Panc1 (cell line): ENCODE data around the gene PVALB. TPM values are rescaled to one million over a fixed set of nuclear protein-coding genes. Genes with fewer than 3 reads are reported as not detected.

Source experiments
- ATAC-seq: fragments of 200-7000 bp; cut with Tn5 transposase; 2 replicates; pipeline ENCODE4 v1.9.1; 2020; ENCODE audit warnings: mild to moderate bottlenecking, moderate library complexity
- BruUV-seq: library from RNA; stranded (reverse); fragments of 400-500 nt; replicated peaks from 2 replicates; lab custom pipeline; 2021; lab: Mats Ljungman, UMichigan
- CTCF ChIA-PET: fragments of 300-600 bp; sonication (Branson Sonifier 250); formaldehyde crosslinking; loops from one replicate; lab custom pipeline; 2022; ENCODE audit warnings: antibody characterized with exemption; lab: Charles Lee
- POLR2A ChIA-PET: fragments of 300-600 bp; sonication (Branson Sonifier 250); formaldehyde crosslinking; loops from one replicate; lab custom pipeline; 2022; ENCODE audit warnings: antibody characterized with exemption; lab: Charles Lee
- DNase-seq: peaks from one replicate; pipeline ENCODE4 v3.0.0-alpha.2; 2010; ENCODE audit warnings: low read depth, low spot score
- H3K27ac ChIP-seq: 2 replicates; pipeline ENCODE4 v1.5.1; 2011; ENCODE audit warnings: mild to moderate bottlenecking, low read length, inconsistent platforms
- H3K27me3 ChIP-seq: fragments of 200-500 bp; sonication (Bioruptor generic); 2 replicates; pipeline ENCODE4 v1.6.0; 2014; ENCODE audit warnings: low read length, inconsistent platforms; ENCODE audit not compliant: control insufficient read depth, insufficient read depth
- H3K36me3 ChIP-seq: fragments of 200-500 bp; sonication (Bioruptor generic); 2 replicates; pipeline ENCODE4 v1.5.1; 2014; ENCODE audit warnings: inconsistent platforms, mild to moderate bottlenecking, low read length, moderate library complexity; ENCODE audit not compliant: control insufficient read depth, insufficient read depth
- H3K4me1 ChIP-seq: 2 replicates; pipeline ENCODE4 v1.5.1; 2011; ENCODE audit warnings: inconsistent platforms, mild to moderate bottlenecking, low read length, moderate library complexity; ENCODE audit not compliant: control insufficient read depth, insufficient read depth
- H3K4me3 ChIP-seq, 2 experiments: 2 replicates each; pipeline ENCODE4 v1.5.1; 2011 to 2012; ENCODE audit warnings: low read depth in 2 of 2, low read length in 2 of 2, mild to moderate bottlenecking in 2 of 2, inconsistent platforms in 1 of 2, moderate library complexity in 1 of 2
- H3K9me3 ChIP-seq: fragments of 200-500 bp; sonication (Bioruptor generic); 2 replicates; pipeline ENCODE4 v1.5.1; 2014; ENCODE audit warnings: low read depth, mild to moderate bottlenecking, inconsistent platforms, low read length, moderate library complexity; ENCODE audit not compliant: control insufficient read depth, insufficient read depth
- CTCF ChIP-seq: fragments of 450-650 bp; IDR thresholded peaks from 2 replicates; pipeline ENCODE4 v1.5.1; 2017; ENCODE audit warnings: mild to moderate bottlenecking
- POLR2AphosphoS5 ChIP-seq: IDR thresholded peaks from 2 replicates; pipeline ENCODE4 v1.6.1; 2012; ENCODE audit warnings: mild to moderate bottlenecking, low read depth, low read length, moderate library complexity
- REST ChIP-seq, 2 experiments: IDR thresholded peaks; 2 replicates each; pipeline ENCODE4 v1.6.1; 2011 to 2012; ENCODE audit warnings: low read depth in 2 of 2, control low read depth in 1 of 2, low read length in 1 of 2, mild to moderate bottlenecking in 1 of 2, moderate library complexity in 1 of 2; ENCODE audit not compliant: insufficient read depth in 1 of 2
- SIN3A ChIP-seq: IDR thresholded peaks from 2 replicates; pipeline ENCODE4 v1.6.1; 2012; ENCODE audit warnings: low read depth, mild to moderate bottlenecking, low read length, moderate library complexity, borderline replicate concordance; ENCODE audit not compliant: insufficient read depth
- TCF7L2 ChIP-seq: IDR thresholded peaks from 2 replicates; pipeline ENCODE4 v1.6.1; 2011; ENCODE audit warnings: mild to moderate bottlenecking, low read depth, low read length, inconsistent platforms
- in situ Hi-C: cut with HindIII; loops from 2 replicates; pipeline ENCODE4 v1.10.0; 2016; ENCODE audit warnings: low sequenced_read_pairs, low pct_unique_long_range_greater_than_20kb
- intact Hi-C: fragments of 100-400 bp; cut with micrococcal nuclease; formaldehyde crosslinking; loops from one replicate; pipeline ENCODE4 v1.10.0; 2022; ENCODE audit not compliant: unreplicated experiment
- total RNA-seq: library from RNA; stranded (reverse); gene quantifications from one replicate; pipeline ENCODE4 v1.2.1, GENCODE V29; 2021; ENCODE audit not compliant: unreplicated experiment

PVALB gene
- total RNA-seq, 1 experiment from 2014 or later, result not detected

- ChIA-PET CTCF (no interaction called here), POLR2A (no interaction called here)
- DNase-seq (no peak), ATAC-seq (no peak)
- H3K9me3 ChIP-seq, result no peaks in the 10 kb centered on the region
- H3K27ac ChIP-seq, result no peak overlapping the region
- no peaks in the 10 kb centered on the region for H3K27me3 ChIP-seq
- intact Hi-C loops, result no loop called here
- H3K4me1 ChIP-seq, result no peaks in the 10 kb centered on the region
- in situ Hi-C loops, result no loop called here
- H3K4me3 ChIP-seq, result no peak overlapping the region
- H3K36me3 ChIP-seq, result no peaks in the 10 kb centered on the region
- TF ChIP-seq TCF7L2 (no peak), REST (IDR thresholded peaks at IDR 0.05; ENCODE audit: insufficient read depth in 1 of 2, low read depth in 2 of 2, low read length in 1 of 2) (no peak), POLR2AphosphoS5 (no peak), SIN3A (no peak), CTCF (no peak)
- BruUV-seq, result no TSS peak
Measured at GRCh38 chr22:36863281-36863680, 46.4 kb upstream of the PVALB start.

- Histone ChIP-seq H3K4me3 (no peak overlapping the region), H3K27me3 (no peaks in the 10 kb centered on the region), H3K9me3 (no peaks in the 10 kb centered on the region), H3K4me1 (no peaks in the 10 kb centered on the region), H3K36me3 (no peaks in the 10 kb centered on the region), H3K27ac (no peak overlapping the region)
- in situ Hi-C loops, result no loop called here
- no TSS peak for BruUV-seq
- DNase-seq, result no peak
- ChIA-PET CTCF (interaction anchor here (0.6 kb wide), 1 partner anchor 50 kb away, joined by 3 read pairs; no protein-coding TSS in a partner anchor), POLR2A (no interaction called here)
- intact Hi-C loops, result no loop called here
- ATAC-seq, result no peak
- TF ChIP-seq REST (IDR thresholded peaks at IDR 0.05; ENCODE audit: insufficient read depth in 1 of 2, low read depth in 2 of 2, low read length in 1 of 2), result no peak
- no peak for TF ChIP-seq POLR2AphosphoS5
- TF ChIP-seq TCF7L2, result no peak
- TF ChIP-seq CTCF, result no peak
- TF ChIP-seq SIN3A, result no peak
Measured at GRCh38 chr22:36862251-36863242, 45.7 kb upstream of the PVALB start.
